ENCODE data around the gene GIPR. TPM values are rescaled to one million over a fixed set of nuclear protein-coding genes. Genes with fewer than 3 reads are reported as not detected.

GIPR gene
- total RNA-seq, 1 donor from 2014 or later, result 9.5 TPM

GRCh38 chr19:45659096-45659729 is 8.8 kb upstream of the GIPR start:
- Mint-ChIP-seq H3K4me3 (ENCODE audit: low read depth) (no peak overlapping the region), H3K9me3 (no peaks in the 10 kb centered on the region), H3K27ac (no peak overlapping the region), H3K4me1 (ENCODE audit: low read depth) (no peaks in the 10 kb centered on the region), H3K36me3 (ENCODE audit: low read depth) (no peaks in the 10 kb centered on the region), H3K27me3 (ENCODE audit: low read depth) (peaks cover 9% of the 10 kb centered on the region)
- intact Hi-C loops (cut with micrococcal nuclease), result no loop called here
- no peak for DNase-seq (ENCODE audit: low spot score)

- DNase-seq (ENCODE audit: low spot score), result no peak
- H3K4me3 Mint-ChIP-seq (ENCODE audit: low read depth), result no peak overlapping the region
- H3K36me3 Mint-ChIP-seq (ENCODE audit: low read depth), result no peaks in the 10 kb centered on the region
- peaks cover 9% of the 10 kb centered on the region for H3K27me3 Mint-ChIP-seq (ENCODE audit: low read depth)
- H3K27ac Mint-ChIP-seq, result no peak overlapping the region
- intact Hi-C loops (cut with micrococcal nuclease), result no loop called here
- H3K4me1 Mint-ChIP-seq (ENCODE audit: low read depth), result no peaks in the 10 kb centered on the region
- H3K9me3 Mint-ChIP-seq, result no peaks in the 10 kb centered on the region
Measured at GRCh38 chr19:45660636-45661035, 7.4 kb upstream of the GIPR start.

GRCh38 chr19:45663800-45664199 is 4.2 kb upstream of the GIPR start:
- peaks cover 7% of the 10 kb centered on the region for H3K27me3 Mint-ChIP-seq (ENCODE audit: low read depth)
- intact Hi-C loops (cut with micrococcal nuclease), result no loop called here
- no peaks in the 10 kb centered on the region for H3K9me3 Mint-ChIP-seq
- peaks cover 10% of the 10 kb centered on the region for H3K4me1 Mint-ChIP-seq (ENCODE audit: low read depth)
- H3K4me3 Mint-ChIP-seq (ENCODE audit: low read depth), result no peak overlapping the region
- no peak for DNase-seq (ENCODE audit: low spot score)
- H3K27ac Mint-ChIP-seq, result no peak overlapping the region
- H3K36me3 Mint-ChIP-seq (ENCODE audit: low read depth), result no peaks in the 10 kb centered on the region

GRCh38 chr19:45664575-45664974 is 3.4 kb upstream of the GIPR start:
- Mint-ChIP-seq H3K27me3 (ENCODE audit: low read depth) (peaks cover 6% of the 10 kb centered on the region), H3K4me1 (ENCODE audit: low read depth) (peaks cover 15% of the 10 kb centered on the region), H3K27ac (no peak overlapping the region), H3K4me3 (ENCODE audit: low read depth) (no peak overlapping the region), H3K9me3 (no peaks in the 10 kb centered on the region), H3K36me3 (ENCODE audit: low read depth) (no peaks in the 10 kb centered on the region)
- intact Hi-C loops (cut with micrococcal nuclease), result no loop called here
- DNase-seq (ENCODE audit: low spot score), result no peak

GRCh38 chr19:45668342-45668871 is 386 bp downstream of the GIPR start:
- peak overlapping the region; percentile 87 for H3K4me3 Mint-ChIP-seq (ENCODE audit: low read depth)
- peaks cover 23% of the 10 kb centered on the region for H3K4me1 Mint-ChIP-seq (ENCODE audit: low read depth)
- peak overlapping the region; percentile 77 for H3K27ac Mint-ChIP-seq
- DNase-seq (ENCODE audit: low spot score), result peak; percentile 25
- intact Hi-C loops (cut with micrococcal nuclease), result no loop called here
- no peaks in the 10 kb centered on the region for H3K9me3 Mint-ChIP-seq
- H3K27me3 Mint-ChIP-seq (ENCODE audit: low read depth), result peaks cover 5% of the 10 kb centered on the region
- no peaks in the 10 kb centered on the region for H3K36me3 Mint-ChIP-seq (ENCODE audit: low read depth)

GRCh38 chr19:45670670-45671453 is 2.8 kb downstream of the GIPR start:
- peaks cover 23% of the 10 kb centered on the region for H3K4me1 Mint-ChIP-seq (ENCODE audit: low read depth)
- peaks cover 5% of the 10 kb centered on the region for H3K27me3 Mint-ChIP-seq (ENCODE audit: low read depth)
- no peaks in the 10 kb centered on the region for H3K36me3 Mint-ChIP-seq (ENCODE audit: low read depth)
- peak; percentile 71 for DNase-seq (ENCODE audit: low spot score)
- intact Hi-C loops (cut with micrococcal nuclease), result no loop called here
- no peaks in the 10 kb centered on the region for H3K9me3 Mint-ChIP-seq
- peak overlapping the region; percentile 33 for H3K27ac Mint-ChIP-seq
- peak overlapping the region; percentile 71 for H3K4me3 Mint-ChIP-seq (ENCODE audit: low read depth)

GRCh38 chr19:45674946-45675345 is 6.9 kb downstream of the GIPR start:
- no peak overlapping the region for H3K27ac Mint-ChIP-seq
- peaks cover 7% of the 10 kb centered on the region for H3K27me3 Mint-ChIP-seq (ENCODE audit: low read depth)
- no peaks in the 10 kb centered on the region for H3K9me3 Mint-ChIP-seq
- H3K36me3 Mint-ChIP-seq (ENCODE audit: low read depth), result no peaks in the 10 kb centered on the region
- no peak overlapping the region for H3K4me3 Mint-ChIP-seq (ENCODE audit: low read depth)
- intact Hi-C loops (cut with micrococcal nuclease), result no loop called here
- peaks cover 16% of the 10 kb centered on the region for H3K4me1 Mint-ChIP-seq (ENCODE audit: low read depth)
- no peak for DNase-seq (ENCODE audit: low spot score)

GRCh38 chr19:45676851-45677263 is 8.8 kb downstream of the GIPR start:
- intact Hi-C loops (cut with micrococcal nuclease), result loop anchor here (1.0 kb wide), 2 partner anchors 8 to 15 kb away; partner anchors contain the start of gene QPCTL
- DNase-seq (ENCODE audit: low spot score), result no peak
- Mint-ChIP-seq H3K27me3 (ENCODE audit: low read depth) (peaks cover 2% of the 10 kb centered on the region), H3K4me3 (ENCODE audit: low read depth) (peak overlapping the region; percentile 58), H3K27ac (no peak overlapping the region), H3K4me1 (ENCODE audit: low read depth) (peaks cover 11% of the 10 kb centered on the region), H3K36me3 (ENCODE audit: low read depth) (peaks cover 1% of the 10 kb centered on the region), H3K9me3 (no peaks in the 10 kb centered on the region)

- H3K36me3 Mint-ChIP-seq (ENCODE audit: low read depth), result peaks cover 3% of the 10 kb centered on the region
- peaks cover 14% of the 10 kb centered on the region for H3K4me1 Mint-ChIP-seq (ENCODE audit: low read depth)
- H3K4me3 Mint-ChIP-seq (ENCODE audit: low read depth), result peak overlapping the region; percentile 79
- peak; percentile 70 for DNase-seq (ENCODE audit: low spot score)
- H3K27ac Mint-ChIP-seq, result peak overlapping the region; percentile 46
- H3K27me3 Mint-ChIP-seq (ENCODE audit: low read depth), result peaks cover 2% of the 10 kb centered on the region
- intact Hi-C loops (cut with micrococcal nuclease), result loop anchor here (1.0 kb wide), 2 partner anchors 8 to 15 kb away; partner anchors contain the start of gene QPCTL
- H3K9me3 Mint-ChIP-seq, result no peaks in the 10 kb centered on the region
Measured at GRCh38 chr19:45677351-45678230, 9.6 kb downstream of the GIPR start.

GRCh38 chr19:45681391-45682015 is 13.5 kb downstream of the GIPR start:
- DNase-seq (ENCODE audit: low spot score), result peak; percentile 86
- H3K4me3 Mint-ChIP-seq (ENCODE audit: low read depth), result peak overlapping the region; percentile 76
- H3K9me3 Mint-ChIP-seq, result no peaks in the 10 kb centered on the region
- H3K4me1 Mint-ChIP-seq (ENCODE audit: low read depth), result peaks cover 16% of the 10 kb centered on the region
- H3K27ac Mint-ChIP-seq, result peak overlapping the region; percentile 72
- peaks cover 2% of the 10 kb centered on the region for H3K27me3 Mint-ChIP-seq (ENCODE audit: low read depth)
- intact Hi-C loops (cut with micrococcal nuclease), result loop anchor here (2.0 kb wide), 1 partner anchor 39 kb away; no protein-coding TSS in a partner anchor
- H3K36me3 Mint-ChIP-seq (ENCODE audit: low read depth), result peaks cover 34% of the 10 kb centered on the region

- peaks cover 13% of the 10 kb centered on the region for H3K4me1 Mint-ChIP-seq (ENCODE audit: low read depth)
- H3K27ac Mint-ChIP-seq, result no peak overlapping the region
- H3K9me3 Mint-ChIP-seq, result no peaks in the 10 kb centered on the region
- H3K4me3 Mint-ChIP-seq (ENCODE audit: low read depth), result no peak overlapping the region
- peaks cover 2% of the 10 kb centered on the region for H3K27me3 Mint-ChIP-seq (ENCODE audit: low read depth)
- intact Hi-C loops (cut with micrococcal nuclease), result no loop called here
- peaks cover 40% of the 10 kb centered on the region for H3K36me3 Mint-ChIP-seq (ENCODE audit: low read depth)
- no peak for DNase-seq (ENCODE audit: low spot score)
Measured at GRCh38 chr19:45682117-45682516, 14.1 kb downstream of the GIPR start.

GRCh38 chr19:45682908-45683307 is 14.9 kb downstream of the GIPR start:
- intact Hi-C loops (cut with micrococcal nuclease), result no loop called here
- H3K9me3 Mint-ChIP-seq, result no peaks in the 10 kb centered on the region

More at GRCh38 chr19:45682908-45683307, 14.9 kb downstream of the GIPR start:
- Mint-ChIP-seq H3K27me3 (ENCODE audit: low read depth) (no peaks in the 10 kb centered on the region), H3K4me1 (ENCODE audit: low read depth) (peaks cover 8% of the 10 kb centered on the region), H3K4me3 (ENCODE audit: low read depth) (no peak overlapping the region), H3K27ac (no peak overlapping the region), H3K36me3 (ENCODE audit: low read depth) (peaks cover 48% of the 10 kb centered on the region)
- DNase-seq (ENCODE audit: low spot score), result no peak
